HL-60 (cell line): ENCODE data around the gene TAAR9.

Experiments used
- DNase-seq, 2 experiments: peaks; one replicate each; pipeline ENCODE4 v3.0.0-alpha.2; 2010 to 2020; ENCODE audit warnings: low read depth in 1 of 2, low spot score in 1 of 2
- H3K27ac ChIP-seq: fragments of 250-450 bp; sonication (Bioruptor Pico); replicated peaks from 2 replicates; pipeline ENCODE4 v1.5.1; 2020; ENCODE audit warnings: mild to moderate bottlenecking, moderate library complexity
- H3K27me3 ChIP-seq: fragments of 250-450 bp; sonication (Bioruptor Pico); 2 replicates; pipeline ENCODE4 v1.5.1; 2021; ENCODE audit warnings: mild to moderate bottlenecking, moderate library complexity; ENCODE audit not compliant: insufficient read depth, poor library complexity, severe bottlenecking
- H3K4me3 ChIP-seq: replicated peaks from 2 replicates; pipeline ENCODE4 v1.5.1; 2011; ENCODE audit warnings: mild to moderate bottlenecking, control low read depth, low read length; ENCODE audit not compliant: insufficient read depth
- GABPA ChIP-seq: IDR thresholded peaks from 2 replicates; pipeline ENCODE4 v1.6.1; 2012; ENCODE audit warnings: low read depth
- POLR2AphosphoS5 ChIP-seq: IDR thresholded peaks from 2 replicates; pipeline ENCODE4 v1.6.1; 2012; ENCODE audit warnings: low read depth
- SPI1 ChIP-seq: IDR thresholded peaks from 2 replicates; pipeline ENCODE4 v1.6.1; 2012; ENCODE audit warnings: low read depth, mild to moderate bottlenecking, borderline replicate concordance
- TF ChIP-seq, protein P1 (sequence below): IDR thresholded peaks from one replicate; pipeline ENCODE4 v1.5.1; 2011; ENCODE audit warnings: low read length, control low read depth, inconsistent platforms; ENCODE audit not compliant: insufficient read depth
- TF ChIP-seq, protein P2 (sequence below): IDR thresholded peaks from 2 replicates; pipeline ENCODE4 v1.6.1; 2012; ENCODE audit warnings: low read depth; ENCODE audit not compliant: insufficient replicate concordance

The TAAR9 gene

DNA sequence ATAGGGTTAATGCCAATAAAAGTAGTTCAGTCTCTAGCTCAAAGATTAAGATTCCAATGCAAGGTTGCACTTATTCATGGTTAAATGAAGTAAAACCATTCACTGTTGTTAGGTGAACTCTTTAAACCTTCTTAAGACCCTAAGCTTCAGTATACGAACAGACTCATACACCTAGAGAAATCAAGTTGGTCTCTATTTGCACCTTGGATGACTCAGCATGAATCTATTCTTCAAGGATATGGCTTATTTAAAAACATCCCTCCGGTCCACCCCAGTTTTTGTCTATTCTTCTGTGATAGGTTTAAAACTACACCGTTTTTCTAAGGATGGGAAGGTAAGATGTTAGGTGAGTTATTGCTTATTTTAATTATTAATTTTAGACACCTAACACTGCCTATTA, 932 bp upstream of the TAAR9 start:
- H3K4me3 ChIP-seq: no peak overlapping the region
- H3K27me3 ChIP-seq: peaks cover 6% of the 10 kb centered on the region
- TF ChIP-seq, protein P1, sequence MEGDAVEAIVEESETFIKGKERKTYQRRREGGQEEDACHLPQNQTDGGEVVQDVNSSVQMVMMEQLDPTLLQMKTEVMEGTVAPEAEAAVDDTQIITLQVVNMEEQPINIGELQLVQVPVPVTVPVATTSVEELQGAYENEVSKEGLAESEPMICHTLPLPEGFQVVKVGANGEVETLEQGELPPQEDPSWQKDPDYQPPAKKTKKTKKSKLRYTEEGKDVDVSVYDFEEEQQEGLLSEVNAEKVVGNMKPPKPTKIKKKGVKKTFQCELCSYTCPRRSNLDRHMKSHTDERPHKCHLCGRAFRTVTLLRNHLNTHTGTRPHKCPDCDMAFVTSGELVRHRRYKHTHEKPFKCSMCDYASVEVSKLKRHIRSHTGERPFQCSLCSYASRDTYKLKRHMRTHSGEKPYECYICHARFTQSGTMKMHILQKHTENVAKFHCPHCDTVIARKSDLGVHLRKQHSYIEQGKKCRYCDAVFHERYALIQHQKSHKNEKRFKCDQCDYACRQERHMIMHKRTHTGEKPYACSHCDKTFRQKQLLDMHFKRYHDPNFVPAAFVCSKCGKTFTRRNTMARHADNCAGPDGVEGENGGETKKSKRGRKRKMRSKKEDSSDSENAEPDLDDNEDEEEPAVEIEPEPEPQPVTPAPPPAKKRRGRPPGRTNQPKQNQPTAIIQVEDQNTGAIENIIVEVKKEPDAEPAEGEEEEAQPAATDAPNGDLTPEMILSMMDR: no peak
- TF ChIP-seq, protein P2, sequence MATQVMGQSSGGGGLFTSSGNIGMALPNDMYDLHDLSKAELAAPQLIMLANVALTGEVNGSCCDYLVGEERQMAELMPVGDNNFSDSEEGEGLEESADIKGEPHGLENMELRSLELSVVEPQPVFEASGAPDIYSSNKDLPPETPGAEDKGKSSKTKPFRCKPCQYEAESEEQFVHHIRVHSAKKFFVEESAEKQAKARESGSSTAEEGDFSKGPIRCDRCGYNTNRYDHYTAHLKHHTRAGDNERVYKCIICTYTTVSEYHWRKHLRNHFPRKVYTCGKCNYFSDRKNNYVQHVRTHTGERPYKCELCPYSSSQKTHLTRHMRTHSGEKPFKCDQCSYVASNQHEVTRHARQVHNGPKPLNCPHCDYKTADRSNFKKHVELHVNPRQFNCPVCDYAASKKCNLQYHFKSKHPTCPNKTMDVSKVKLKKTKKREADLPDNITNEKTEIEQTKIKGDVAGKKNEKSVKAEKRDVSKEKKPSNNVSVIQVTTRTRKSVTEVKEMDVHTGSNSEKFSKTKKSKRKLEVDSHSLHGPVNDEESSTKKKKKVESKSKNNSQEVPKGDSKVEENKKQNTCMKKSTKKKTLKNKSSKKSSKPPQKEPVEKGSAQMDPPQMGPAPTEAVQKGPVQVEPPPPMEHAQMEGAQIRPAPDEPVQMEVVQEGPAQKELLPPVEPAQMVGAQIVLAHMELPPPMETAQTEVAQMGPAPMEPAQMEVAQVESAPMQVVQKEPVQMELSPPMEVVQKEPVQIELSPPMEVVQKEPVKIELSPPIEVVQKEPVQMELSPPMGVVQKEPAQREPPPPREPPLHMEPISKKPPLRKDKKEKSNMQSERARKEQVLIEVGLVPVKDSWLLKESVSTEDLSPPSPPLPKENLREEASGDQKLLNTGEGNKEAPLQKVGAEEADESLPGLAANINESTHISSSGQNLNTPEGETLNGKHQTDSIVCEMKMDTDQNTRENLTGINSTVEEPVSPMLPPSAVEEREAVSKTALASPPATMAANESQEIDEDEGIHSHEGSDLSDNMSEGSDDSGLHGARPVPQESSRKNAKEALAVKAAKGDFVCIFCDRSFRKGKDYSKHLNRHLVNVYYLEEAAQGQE: no peak
- TF ChIP-seq SPI1 (no peak), POLR2AphosphoS5 (no peak), GABPA (no peak)
- no peak for DNase-seq
- no peak overlapping the region for H3K27ac ChIP-seq

DNA sequence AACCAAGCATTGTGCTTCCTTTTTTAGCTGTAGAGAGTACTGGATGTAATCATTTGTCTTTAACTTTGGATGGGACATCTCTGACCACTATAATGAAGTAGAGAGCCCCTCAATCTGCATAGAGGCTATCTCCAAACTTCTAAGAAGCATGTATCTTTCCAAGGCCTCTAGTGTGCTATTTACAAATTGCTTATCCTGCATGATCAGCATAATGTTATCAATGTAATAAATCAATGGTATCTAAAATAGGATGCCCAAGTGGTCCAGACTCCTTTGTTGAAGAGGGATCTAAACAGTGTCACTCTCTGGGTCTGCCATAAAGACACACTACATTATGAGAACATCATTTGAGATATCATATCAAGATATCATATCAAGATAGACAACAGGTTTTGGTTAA, 6.7 kb downstream of the TAAR9 start:
- Histone ChIP-seq H3K27me3 (no peaks in the 10 kb centered on the region), H3K27ac (no peak overlapping the region), H3K4me3 (no peak overlapping the region)
- TF ChIP-seq, protein P2: no peak
- TF ChIP-seq SPI1: no peak
- no peak for TF ChIP-seq POLR2AphosphoS5
- no peak for TF ChIP-seq GABPA
- TF ChIP-seq, protein P1: no peak
- no peak for DNase-seq

DNA sequence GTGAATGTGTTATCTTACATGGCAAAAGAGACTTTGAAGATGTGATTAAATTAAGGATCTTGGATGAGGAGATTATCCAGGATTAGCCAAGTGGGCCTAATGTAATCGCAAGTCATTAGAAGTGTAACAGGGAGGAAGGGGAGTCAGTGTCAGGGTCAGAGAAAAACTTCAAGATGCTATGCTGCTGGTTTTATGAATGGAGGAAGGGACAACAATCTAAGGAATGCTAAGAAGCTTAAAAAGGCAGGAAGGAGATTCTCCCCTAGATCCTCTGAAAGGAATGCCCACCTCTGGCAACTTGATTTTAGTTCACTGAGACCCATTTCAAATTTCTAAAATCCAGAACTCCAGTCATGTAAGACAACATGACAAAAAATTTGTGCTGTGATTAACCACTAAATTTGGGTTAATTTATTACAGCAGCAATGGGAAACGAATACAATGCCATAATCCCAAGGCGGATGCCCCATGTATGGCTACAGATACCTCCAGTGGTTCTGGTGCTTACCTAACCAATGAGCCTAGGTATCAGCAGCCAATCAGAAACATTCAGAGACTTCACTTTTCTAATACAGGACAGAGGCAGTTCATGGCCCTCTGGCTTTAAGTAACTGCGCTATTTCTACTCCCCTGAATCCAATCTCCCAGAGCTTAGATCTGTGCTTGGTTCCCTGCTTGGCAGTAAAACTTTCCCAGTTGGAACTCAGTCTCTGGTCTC, 10.8 kb downstream of the TAAR9 start:
- Histone ChIP-seq H3K27me3 (no peaks in the 10 kb centered on the region), H3K4me3 (no peak overlapping the region)
- DNase-seq: no peak

More for the DNA sequence above, 10.8 kb downstream of the TAAR9 start:
- TF ChIP-seq, protein P1: no peak
- TF ChIP-seq GABPA: no peak
- TF ChIP-seq, protein P2: no peak
- TF ChIP-seq POLR2AphosphoS5: no peak
- no peak for TF ChIP-seq SPI1
- no peak overlapping the region for H3K27ac ChIP-seq
